NCI-H1694 (cell line): ENCODE results near the gene CROT.

Experiments used
- DNase-seq: peaks from one replicate; lab custom pipeline; 2025; lab: John Stamatoyannopoulos, UW

Gene CROT

DNA sequence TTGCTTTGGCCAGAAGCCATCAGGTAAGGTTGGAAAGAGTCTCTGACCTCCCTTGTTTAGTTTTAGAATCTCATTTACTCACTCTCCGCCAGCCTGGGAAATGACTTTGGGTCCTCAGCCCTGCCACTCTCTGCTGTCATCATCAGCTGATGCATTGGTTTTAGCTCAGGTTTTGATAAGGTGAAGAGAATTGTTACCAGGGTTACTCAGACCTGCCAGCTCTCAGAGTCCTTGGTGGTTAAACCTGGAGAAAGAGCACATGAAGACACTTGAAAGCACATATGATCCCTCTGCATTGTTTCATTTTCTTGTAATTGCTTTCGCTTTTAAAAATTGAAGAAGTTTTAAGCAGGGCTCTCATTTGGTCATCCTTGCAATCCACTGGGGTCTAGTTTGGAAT is 4.0 kb upstream of the CROT start:
- DNase-seq, result no peak

DNA sequence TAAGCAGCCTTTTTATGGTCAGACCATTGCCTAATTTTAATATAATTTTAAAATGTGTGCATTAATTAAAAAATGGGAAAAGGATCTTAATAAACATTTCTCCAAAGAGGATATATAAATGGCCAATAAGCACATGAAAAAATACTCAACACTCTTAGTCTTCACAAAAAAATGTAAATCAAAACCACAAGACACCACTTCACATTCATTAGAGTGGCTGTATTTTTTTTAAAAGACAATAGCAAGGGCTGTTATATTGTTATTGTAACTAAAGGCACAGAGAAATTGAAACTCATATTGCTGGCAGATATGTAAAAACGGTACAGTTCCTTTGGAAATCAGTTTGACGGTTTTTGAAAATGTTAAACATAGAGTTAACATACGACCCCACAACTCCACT is 3.2 kb upstream of the CROT start:
- DNase-seq, result no peak

DNA sequence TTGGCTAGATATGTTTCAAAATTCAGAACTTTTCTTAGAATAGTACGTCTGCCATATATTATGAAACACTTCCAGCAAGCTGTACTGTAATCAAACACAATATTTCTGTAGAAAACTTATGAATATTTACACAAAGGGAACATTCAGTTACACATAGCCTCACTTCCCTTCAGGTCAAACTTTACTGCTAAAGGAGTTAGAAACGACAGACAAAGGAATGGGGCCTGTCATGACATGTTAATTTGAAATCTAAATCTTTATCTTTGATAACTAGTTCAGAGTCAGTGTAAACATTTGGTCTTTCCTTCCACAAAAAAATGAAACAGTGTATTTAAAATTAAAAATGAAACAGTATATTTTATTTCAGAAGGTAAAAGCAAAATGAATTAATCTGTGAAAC is 1.0 kb upstream of the CROT start:
- no peak for DNase-seq

DNA sequence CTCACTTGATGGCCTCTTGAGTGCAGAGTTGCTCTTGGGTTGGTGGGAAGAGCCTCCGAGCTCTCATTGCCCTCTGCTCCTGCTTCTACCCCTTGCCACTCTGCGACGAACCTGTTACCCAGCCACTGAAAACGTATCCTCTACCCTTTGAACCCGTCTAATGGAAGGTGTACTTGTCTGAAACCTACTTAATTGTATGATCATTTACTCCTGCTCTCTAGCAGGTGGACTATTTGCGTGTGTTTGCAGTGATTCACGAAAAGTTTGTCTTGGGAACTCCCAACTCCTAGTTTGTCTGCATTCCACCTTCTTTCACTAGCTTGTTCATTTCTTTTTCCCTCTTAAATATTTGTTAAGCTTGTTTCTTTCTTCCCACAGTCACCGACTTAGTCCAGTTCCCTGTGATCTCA is 503 bp downstream of the CROT start:
- DNase-seq, result no peak

DNA sequence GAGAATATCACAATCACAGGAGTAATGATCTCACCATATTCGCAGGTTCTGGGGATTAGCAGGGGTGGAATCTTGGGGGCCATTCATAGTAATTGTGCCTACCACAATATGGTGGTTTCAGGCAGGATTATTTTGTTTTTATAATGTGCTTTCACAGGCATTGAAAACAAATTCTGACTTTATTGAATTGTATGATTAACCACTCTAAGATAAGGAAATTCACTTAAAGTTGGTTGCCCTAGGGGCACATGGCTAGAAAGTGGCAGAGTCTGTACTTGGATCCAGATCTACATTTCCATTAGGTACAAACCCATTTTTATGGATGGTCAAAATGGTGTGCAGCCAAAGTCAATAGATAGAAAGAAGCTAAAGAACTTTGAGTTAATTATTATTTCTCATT is 1.7 kb downstream of the CROT start:
- no peak for DNase-seq

DNA sequence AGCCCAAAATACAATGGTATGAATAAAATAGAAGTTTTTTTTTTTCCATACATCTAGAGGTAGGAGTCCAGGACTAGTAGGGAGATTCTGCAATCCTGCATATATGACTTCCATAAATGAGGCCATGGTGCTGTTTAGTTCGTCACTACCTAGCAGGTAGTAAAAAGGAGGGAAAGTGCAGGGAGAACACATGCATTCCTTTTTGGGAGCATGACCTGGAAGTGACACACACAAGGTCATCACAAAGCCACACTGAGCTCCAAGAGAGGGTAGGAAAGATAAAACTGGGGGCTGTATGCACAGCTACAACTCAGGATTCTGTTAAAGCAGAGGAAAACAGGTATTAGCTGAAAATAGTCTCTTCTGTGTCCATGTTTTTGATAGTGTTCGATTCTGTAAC is 2.2 kb downstream of the CROT start:
- no peak for DNase-seq

DNA sequence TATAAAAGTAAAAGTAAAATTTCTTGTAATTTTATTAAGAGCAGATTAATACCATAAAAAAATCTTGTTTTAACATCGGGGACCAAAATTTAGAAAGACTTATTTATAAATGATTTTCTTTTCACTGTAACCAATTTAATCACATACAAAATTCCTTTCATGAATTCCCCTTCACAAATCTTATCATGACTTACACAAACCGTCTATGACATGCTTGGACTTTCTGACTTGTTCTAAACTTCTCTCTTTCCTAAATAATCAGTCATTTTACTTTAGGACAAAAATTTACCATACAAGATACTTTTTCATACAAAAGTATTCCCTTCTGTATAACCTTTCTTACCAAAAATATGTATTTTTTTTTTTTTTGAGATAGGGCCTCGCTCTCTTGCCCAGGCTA is 9.3 kb downstream of the CROT start:
- peak; percentile 6 for DNase-seq

DNA sequence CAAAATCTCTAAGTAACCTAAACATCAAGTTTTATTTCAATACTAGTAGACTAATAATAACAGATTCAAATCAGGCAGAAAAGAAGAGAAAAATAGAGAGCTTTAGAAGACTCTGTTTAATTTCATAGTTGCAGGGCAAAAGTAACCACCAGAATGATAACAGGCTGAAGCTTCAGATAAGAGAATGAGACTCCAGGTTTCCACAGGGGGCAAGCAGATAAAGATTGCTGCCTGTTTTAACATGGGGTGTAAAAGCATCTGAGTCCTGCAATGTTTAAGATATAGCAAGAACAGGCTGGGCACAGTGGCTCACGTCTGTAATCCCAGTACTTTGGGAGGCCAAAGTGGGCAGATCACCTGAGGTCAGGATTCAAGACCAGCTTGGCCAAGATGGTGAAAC is 11.0 kb downstream of the CROT start:
- no peak for DNase-seq

DNA sequence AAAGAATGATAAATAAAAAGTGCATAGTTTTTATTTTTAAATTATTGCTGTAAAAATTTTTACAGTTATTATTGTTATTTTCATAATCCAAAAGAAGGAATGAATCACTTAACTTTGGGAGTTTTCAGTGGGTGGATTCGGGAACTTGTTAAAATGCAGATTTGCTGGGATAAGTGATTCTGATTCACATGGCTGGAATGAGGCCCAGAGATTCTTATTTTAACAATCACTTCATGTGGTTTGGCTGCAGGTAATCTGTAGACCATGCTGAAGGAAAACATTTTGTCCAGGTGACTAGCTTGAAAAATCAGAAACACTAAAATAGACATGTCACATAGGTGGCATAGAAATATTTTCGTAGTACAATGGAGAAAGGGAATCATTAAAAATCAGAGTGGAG is 13.9 kb downstream of the CROT start:
- DNase-seq, result no peak

DNA sequence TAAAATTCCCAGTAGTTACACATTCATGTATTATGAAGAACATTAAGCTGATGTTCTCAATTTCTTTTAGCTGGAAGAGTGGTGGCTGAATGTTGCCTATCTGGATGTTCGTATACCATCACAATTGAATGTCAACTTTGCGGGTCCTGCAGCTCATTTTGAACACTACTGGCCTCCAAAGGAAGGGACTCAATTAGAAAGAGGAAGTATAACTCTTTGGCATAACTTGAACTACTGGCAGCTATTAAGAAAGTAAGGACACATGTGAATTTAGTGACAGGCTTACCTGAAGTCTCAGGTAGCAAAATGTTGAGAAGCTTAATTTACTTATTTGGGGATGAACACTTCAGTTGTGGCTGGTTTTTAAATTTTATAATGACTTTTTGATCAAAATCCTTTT is 15.9 kb downstream of the CROT start:
- DNase-seq, result no peak

DNA sequence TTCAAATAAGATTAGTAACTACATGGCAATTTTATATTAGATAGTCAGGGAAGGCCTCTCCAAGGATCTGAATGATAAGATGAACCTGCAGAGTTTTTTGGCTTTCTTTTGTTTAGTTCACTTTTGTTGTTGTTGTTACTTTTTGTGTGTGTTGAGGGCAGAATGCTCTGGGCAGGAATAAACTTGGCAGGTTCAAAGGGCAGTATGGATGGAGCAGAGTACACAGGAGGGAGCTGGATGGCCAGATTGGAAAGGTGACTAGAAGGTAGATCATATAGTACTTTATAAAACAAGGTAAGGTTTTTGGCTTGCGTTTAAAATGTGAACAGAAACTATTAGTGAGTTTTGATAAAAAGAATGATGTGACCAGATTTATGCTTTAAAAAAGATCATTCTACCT is 17.9 kb downstream of the CROT start:
- DNase-seq, result no peak

DNA sequence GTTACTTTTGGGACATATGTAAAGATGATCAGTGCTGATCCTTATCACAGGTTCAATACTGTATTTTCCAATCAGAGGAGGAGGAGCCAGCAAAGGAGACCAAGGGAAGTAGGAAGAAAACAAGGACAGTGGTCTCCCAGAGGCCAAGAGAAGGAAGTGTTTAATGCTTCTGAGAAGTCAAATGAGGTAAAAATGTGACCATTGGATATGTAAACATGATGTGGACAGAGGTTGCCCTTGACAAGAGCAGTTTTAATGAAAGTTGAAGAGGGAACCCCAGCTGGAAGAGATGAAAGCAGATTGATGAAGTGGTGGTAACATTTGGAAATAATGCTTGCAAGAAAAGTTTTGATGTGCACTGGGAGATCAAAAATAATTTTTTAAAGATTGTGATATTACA is 18.8 kb downstream of the CROT start:
- no peak for DNase-seq

DNA sequence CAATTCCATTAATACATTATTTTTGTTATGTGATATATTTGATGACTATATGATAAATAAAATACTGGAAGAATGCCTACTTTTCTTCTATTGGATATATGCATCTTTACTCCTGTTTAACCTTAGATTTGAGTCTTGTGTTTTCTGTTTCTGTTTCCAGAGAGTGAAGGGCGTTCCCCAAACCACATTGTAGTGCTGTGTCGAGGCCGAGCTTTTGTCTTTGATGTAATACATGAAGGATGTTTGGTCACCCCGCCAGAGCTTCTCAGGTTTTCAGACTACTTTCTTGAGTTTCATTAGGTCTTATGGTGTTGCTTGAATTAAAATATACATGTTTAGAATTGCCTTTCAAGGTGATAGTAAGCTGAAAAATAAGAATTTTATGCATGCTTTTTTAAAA is 23.8 kb downstream of the CROT start:
- DNase-seq, result no peak

DNA sequence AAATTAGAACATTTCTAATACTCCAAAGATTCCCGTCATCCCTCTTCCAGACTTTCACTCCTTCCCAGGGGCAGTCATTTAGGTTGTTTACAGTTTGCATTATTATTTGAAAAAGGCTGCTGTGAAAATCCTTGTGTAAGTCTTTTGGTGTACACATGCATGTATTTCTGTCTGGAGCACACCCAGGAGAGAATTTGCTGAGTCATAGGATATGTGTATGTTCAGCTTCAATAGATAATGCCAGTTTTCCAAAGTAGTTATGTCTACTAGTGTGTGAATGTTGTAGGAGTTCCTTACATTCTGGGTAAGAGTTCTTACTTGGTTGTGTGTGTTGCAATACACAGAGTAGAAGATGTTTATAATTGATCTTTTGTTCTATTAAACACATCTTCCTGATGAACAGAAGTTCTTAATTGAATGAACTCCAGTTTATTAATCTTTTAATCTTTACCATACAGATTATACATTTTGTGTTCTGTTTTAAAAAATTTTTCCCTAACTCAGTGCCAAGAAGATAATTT is 25.3 kb downstream of the CROT start:
- no peak for DNase-seq

DNA sequence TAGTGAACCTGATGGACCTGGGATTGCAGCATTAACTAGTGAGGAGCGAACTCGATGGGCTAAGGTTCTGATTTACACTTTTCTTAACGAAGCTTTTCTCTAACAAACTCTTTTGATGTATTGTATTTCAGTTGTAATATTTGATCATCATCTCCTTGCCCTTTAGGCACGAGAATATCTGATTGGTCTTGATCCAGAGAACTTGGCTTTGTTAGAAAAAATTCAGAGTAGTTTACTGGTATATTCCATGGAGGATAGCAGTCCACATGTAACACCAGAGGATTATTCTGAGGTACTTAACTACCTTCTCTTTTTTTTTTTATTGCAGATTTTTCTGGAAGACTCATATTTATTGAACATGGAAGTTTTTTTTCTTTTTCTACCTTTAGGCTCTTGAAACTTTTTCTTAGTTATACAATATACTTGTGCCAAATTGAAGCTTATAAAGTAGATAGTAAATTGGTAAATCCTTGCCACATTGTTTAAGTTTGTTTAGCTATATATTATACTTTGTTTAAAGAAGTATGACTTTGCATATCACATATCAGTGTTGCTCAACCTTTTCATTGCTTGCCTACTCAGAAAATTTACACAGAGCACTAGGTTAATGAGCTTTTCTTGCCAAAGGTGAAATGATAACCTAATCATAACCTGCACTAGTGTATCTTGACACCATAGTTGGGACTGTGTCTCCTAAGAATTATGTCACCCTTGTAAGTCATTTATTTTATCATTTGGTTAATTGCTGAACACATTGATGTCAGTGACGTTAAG is 30.4 kb downstream of the CROT start:
- DNase-seq, result no peak

DNA sequence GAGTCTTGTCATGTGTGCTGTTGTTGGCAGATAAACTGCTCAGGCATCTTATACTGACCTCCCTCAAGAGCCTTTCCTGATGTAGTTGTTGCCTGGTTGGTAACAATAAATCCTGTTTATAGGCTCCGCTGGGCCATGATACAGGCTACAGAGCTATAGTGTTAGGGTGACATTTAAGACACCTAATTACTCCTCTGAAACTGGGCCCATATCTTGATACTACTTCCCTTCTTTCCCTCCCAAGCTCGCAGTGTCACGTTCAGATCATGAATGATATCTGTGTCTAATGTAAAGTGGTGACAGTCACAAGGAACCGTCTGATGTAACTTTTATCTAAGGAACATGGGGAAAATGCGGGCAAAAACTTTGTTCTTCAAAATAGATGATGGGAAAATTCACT is 35.4 kb downstream of the CROT start:
- DNase-seq, result no peak

DNA sequence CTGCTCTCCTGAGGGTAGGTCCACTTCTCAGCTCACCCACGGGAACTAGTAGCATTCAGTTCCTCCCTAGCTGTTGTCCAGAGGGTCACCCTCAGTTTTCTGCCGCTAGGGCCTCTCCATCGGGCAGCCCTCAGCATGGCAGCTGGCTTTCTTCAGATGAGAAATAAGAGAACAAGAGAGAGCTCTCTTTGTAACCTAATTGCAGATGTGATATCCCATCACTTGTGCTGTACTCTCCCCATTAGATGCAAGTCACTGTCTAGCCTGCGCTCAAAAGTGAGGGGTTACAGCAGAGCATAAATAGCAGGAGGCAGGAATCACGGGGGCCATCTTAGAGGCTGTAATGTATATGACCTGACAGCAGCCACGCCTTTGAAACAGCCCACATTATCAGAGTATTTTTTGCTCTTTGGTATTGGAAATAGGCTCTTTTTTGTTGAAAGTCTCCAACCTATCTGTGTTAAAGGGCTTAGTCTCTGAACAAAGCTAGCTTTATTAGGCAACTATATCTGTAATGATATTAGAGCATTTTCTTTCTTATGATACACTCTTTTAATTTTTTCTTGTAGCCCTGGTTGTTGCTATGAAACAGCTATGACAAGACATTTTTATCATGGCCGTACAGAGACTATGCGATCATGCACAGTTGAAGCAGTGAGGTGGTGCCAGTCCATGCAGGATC is 45.7 kb downstream of the CROT start:
- no peak for DNase-seq

DNA sequence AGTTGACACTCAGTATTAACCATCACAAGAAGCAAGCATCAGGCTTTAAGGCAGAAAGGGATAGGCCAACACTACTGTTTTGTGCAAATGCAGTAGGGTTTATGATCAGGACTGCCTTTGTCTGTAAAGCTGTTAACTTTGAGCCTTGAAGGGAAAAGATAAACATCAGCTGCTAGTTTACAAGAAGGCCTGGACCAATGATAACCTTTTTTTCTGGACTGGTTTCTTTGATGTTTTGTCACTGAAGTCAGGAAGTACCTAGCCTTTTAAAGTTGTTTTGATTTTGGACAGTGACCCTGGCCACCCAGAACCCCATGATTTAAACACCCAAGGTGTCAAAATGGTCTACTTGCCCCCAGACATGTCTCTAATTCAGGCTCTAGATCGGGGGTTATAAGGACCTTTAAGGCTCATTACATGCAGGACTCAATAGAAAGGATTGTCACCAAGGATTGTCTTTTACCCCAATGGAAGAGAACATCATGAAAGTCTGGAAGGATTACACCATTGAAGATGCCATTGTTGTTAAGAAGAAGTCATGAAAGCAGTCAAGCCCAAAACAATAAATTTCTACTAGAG is 50.1 kb downstream of the CROT start:
- no peak for DNase-seq

DNA sequence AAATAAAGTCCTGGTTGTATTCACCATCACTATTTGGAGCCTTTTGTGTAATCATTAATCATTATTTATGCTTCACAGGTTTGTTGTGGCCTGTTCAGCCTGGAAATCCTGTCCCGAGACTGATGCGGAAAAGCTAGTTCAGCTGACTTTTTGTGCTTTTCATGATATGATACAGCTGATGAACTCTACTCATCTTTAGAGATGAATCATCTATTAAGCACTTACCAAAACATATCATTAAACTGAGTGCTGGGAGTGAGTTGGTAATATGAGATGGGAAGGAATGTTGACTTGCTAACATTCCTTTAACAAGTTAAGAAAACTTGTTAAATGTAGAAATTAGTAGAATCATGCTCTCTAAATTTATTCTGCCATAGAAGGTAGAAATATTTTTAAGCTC is 53.0 kb downstream of the CROT start:
- no peak for DNase-seq

DNA sequence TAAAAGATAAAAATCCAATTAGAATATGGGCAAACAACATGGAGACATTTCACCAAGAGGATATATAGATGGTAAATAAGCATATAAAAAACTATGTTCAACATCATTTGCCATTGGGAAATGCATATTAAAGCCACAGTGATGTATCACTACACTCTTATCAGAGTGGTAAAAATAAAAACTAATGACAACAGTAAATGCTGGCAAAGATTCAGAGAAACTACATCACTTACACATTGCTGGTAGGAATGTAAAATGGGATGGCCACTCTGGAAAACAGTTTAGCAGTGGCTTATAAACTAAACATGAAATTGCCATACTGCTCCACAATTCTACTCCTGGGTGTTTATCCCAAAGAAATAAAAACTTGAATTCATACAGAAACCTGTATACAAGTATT is 59.2 kb downstream of the CROT start:
- DNase-seq, result no peak

DNA sequence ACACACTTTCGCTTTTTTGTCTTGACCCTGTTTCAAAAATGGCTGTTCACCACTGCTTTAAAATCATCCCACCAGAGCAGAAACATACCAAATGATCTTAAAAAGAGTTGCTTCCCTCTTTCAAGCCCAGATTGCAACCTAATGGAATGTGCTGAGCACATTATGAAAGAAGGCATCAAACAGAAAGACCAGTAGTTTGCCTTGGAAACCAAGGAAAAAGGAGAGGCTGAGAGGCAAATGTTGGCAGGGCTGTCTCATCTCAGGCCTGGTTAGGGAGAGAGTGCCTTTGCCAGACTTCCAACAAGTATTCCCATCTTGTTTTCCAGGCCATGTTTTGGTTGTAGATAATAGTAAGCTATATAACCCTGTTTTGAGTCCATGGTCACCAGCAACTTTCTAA is 65.7 kb downstream of the CROT start:
- no peak for DNase-seq

DNA sequence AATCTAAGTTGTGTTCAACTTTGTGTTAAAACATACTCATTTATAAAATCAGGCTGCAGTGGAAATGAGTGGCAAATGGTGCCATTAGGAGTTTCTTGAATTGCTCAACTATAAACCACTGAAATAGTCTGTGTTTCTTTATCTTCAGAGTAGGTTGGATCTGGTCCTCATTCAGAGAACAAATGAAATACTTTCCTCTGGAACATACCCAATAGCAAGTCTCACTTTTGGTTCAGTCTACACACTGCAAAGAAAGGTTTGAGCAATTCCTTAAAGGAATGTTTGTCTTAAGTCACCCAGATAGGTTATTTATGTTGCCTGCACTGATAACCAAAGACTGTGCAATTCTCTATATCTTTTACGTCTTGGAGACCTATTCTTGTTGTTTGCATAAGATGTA is 67.6 kb downstream of the CROT start:
- DNase-seq, result no peak
